H1 (cell line): ENCODE measurements around the gene LANCL2.

Experiments used
- CHD1 ChIP-seq: IDR thresholded peaks from 2 replicates; pipeline ENCODE4 v1.6.1; 2012; ENCODE audit warnings: low read depth, low read length, improper control_type of control experiment
- CTCF ChIP-seq, 3 experiments: IDR thresholded peaks; 1 replicate in 2 of 3; 2 replicates in 1 of 3; pipeline versions ENCODE4 v1.5.1 to v1.6.1; 2011; ENCODE audit warnings: low read length in 3 of 3, mild to moderate bottlenecking in 3 of 3, inconsistent platforms in 2 of 3, low read depth in 1 of 3, moderate library complexity in 1 of 3; ENCODE audit not compliant: insufficient read depth in 1 of 3; ENCODE audit errors: control extremely low read depth in 1 of 3
- EZH2 ChIP-seq: fragments of 200-600 bp; sonication (generic); IDR thresholded peaks from 2 replicates; pipeline ENCODE4 v1.7.1; 2012; ENCODE audit warnings: low read depth, mild to moderate bottlenecking, moderate library complexity, low read length, inconsistent platforms; ENCODE audit not compliant: severe bottlenecking
- JUN ChIP-seq: IDR thresholded peaks from 2 replicates; pipeline ENCODE4 v1.6.1; 2011; ENCODE audit warnings: low read depth, mild to moderate bottlenecking, improper control_type of control experiment, low read length
- POLR2A ChIP-seq, 2 experiments: IDR thresholded peaks; 1 replicate in 1 of 2; 2 replicates in 1 of 2; pipeline ENCODE4 v1.6.1; 2011; ENCODE audit warnings: low read depth in 2 of 2, low read length in 2 of 2, mild to moderate bottlenecking in 2 of 2; ENCODE audit errors: control extremely low read depth in 1 of 2
- POLR2AphosphoS5 ChIP-seq: IDR thresholded peaks from 2 replicates; pipeline ENCODE4 v1.6.1; 2011; ENCODE audit warnings: low read depth, low read length
- SIN3A ChIP-seq, 2 experiments: IDR thresholded peaks in 1 of 2; conservative IDR thresholded peaks in 1 of 2; 2 replicates each; pipeline ENCODE4 v1.6.1; 2011 to 2012; ENCODE audit warnings: low read length in 2 of 2, improper control_type of control experiment in 1 of 2, low read depth in 1 of 2, mild to moderate bottlenecking in 1 of 2
- SIX5 ChIP-seq: IDR thresholded peaks from 2 replicates; pipeline ENCODE4 v1.6.1; 2011; ENCODE audit warnings: mild to moderate bottlenecking, low read depth, low read length
- SP1 ChIP-seq: IDR thresholded peaks from 2 replicates; pipeline ENCODE4 v1.6.1; 2011; ENCODE audit warnings: low read depth, low read length
- SUZ12 ChIP-seq: fragments of 200-600 bp; sonication (generic); IDR thresholded peaks from 2 replicates; pipeline ENCODE4 v1.6.1; 2012; ENCODE audit warnings: mild to moderate bottlenecking, inconsistent platforms, low read length, moderate library complexity, mixed read lengths
- USF2 ChIP-seq: IDR thresholded peaks from 2 replicates; pipeline ENCODE4 v1.6.1; 2011; ENCODE audit warnings: low read length, improper control_type of control experiment

GRCh38 chr7:55483046-55483445 is 117.9 kb downstream of the LANCL2 start:
- TF ChIP-seq SIX5 (no peak), POLR2AphosphoS5 (no peak), CTCF (IDR thresholded peaks at IDR 0.05; ENCODE audit: control extremely low read depth in 1 of 3, insufficient read depth in 1 of 3, low read depth in 1 of 3, low read length in 3 of 3) (no peak), POLR2A (IDR thresholded peaks at IDR 0.05; ENCODE audit: control extremely low read depth in 1 of 2, low read depth in 2 of 2, low read length in 2 of 2) (no peak), SIN3A (conservative IDR thresholded peaks at IDR 0.05 in 1 of 2, IDR thresholded peaks at IDR 0.05 in 1 of 2; ENCODE audit: low read depth in 1 of 2, low read length in 2 of 2) (no peak), SP1 (no peak), USF2 (no peak), EZH2 (no peak), JUN (no peak), CHD1 (no peak), SUZ12 (no peak)
